Measurements from ENCODE around the gene ATCAY. TPM values are rescaled to one million over a fixed set of nuclear protein-coding genes. Genes with fewer than 3 reads are reported as not detected.
"Not testable (repeated sequence)": the region's sequence is repeated elsewhere in the genome, so short reads cannot be mapped to it uniquely, and the experiment has no call there.

ATCAY gene
- total RNA-seq, 1 experiment from 2014 or later: not detected

DNA sequence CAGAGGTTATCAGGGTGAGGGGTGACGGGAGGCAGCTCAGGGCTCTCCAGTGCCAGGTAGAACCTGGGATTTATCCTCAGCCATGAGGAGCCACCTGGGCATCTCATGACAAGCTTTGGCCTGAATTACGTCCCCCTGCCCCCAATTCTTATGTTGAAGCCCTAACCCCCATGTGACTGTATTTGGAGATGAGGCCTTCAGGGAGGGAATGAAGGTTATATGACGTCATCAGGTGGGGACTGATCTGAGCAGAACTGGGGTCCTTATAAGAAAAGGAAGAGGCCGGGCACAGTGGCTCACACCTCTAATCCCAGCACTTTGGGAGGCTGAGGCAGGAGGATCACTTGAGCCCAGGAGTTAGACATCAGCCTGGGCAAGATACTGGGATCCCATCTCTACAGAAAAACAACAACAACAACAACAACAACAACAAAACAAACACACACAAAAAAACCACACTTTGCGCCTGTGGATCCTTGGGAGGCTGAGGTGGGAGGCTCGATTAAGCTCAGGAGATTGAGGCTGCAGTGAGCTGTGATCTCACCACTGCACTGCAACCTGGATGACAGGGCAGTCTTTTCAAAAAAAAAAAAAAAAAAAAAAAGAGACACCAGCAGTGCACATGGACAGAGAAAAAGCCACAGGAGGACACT lies 30.0 kb upstream of the ATCAY start:
- DNase-seq: no peak
- no peaks in the 10 kb centered on the region for H3K9me3 ChIP-seq
- no peaks in the 10 kb centered on the region for H3K36me3 ChIP-seq
- no peaks in the 10 kb centered on the region for H3K27me3 ChIP-seq
- no peak overlapping the region for H3K4me3 ChIP-seq

- no peaks in the 10 kb centered on the region for H3K9me3 ChIP-seq
- H3K36me3 ChIP-seq: no peaks in the 10 kb centered on the region
- peak; percentile 34 for DNase-seq
- H3K4me3 ChIP-seq: no peak overlapping the region
- H3K27me3 ChIP-seq: no peaks in the 10 kb centered on the region
Measured at GRCh38 chr19:3851254-3852176, 29.0 kb upstream of the ATCAY start.

GRCh38 chr19:3852177-3852511 lies 28.3 kb upstream of the ATCAY start:
- Histone ChIP-seq H3K36me3 (no peaks in the 10 kb centered on the region), H3K9me3 (no peaks in the 10 kb centered on the region), H3K4me3 (no peak overlapping the region), H3K27me3 (no peaks in the 10 kb centered on the region)
- DNase-seq: no peak

- no peaks in the 10 kb centered on the region for H3K27me3 ChIP-seq
- H3K36me3 ChIP-seq: no peaks in the 10 kb centered on the region
- H3K9me3 ChIP-seq: no peaks in the 10 kb centered on the region
- no peak overlapping the region for H3K4me3 ChIP-seq
- DNase-seq: peak; percentile 87
Measured at GRCh38 chr19:3852614-3853254, 27.8 kb upstream of the ATCAY start.

DNA sequence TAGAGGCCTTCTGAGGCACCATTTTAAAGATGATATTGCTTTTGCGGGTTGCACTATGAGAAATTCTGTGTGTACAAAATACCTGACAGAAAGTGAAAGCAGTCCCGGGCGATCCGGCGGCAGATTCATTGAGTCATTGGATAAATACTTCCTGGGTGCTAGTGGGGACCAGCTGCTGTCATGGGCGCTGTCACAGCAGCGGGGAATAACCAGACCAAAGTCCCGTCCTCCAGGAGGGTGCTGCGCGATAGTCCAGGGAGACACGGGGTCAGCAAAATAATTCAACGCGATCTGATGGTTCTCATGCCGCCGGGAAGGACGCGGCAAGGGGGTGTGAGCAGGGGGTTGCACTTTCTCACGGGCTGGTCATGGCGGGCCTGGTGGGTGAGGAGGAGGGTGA lies 25.2 kb upstream of the ATCAY start:
- H3K36me3 ChIP-seq: no peaks in the 10 kb centered on the region
- H3K9me3 ChIP-seq: no peaks in the 10 kb centered on the region
- H3K4me3 ChIP-seq: no peak overlapping the region
- H3K27me3 ChIP-seq: no peaks in the 10 kb centered on the region
- no peak for DNase-seq

- no peak for DNase-seq
- H3K27me3 ChIP-seq: no peaks in the 10 kb centered on the region
- no peaks in the 10 kb centered on the region for H3K9me3 ChIP-seq
Measured at GRCh38 chr19:3857449-3858003, 23.0 kb upstream of the ATCAY start.

DNA sequence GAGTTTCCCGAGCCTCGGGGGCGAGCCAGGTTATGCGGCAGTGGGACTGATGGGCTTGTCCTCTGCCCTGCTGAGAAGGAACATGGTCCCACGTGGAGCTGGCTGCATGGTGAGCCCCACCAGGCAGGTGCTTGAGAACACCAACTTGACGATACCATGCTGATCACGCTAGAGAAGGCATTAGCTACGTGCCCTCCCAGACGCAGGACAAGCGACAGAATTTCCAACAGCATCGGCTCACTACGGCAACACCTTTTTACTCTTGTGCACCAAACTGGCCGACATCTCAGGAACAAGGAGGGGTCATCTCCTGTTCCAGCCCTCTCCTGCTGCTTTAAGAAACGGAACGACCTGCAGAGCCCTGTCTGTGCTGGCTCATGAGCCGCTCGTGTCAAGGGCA lies 20.0 kb upstream of the ATCAY start:
- no peaks in the 10 kb centered on the region for H3K27me3 ChIP-seq

More at GRCh38 chr19:3857449-3858003, 23.0 kb upstream of the ATCAY start:
- no peak overlapping the region for H3K4me3 ChIP-seq
- no peaks in the 10 kb centered on the region for H3K36me3 ChIP-seq

GRCh38 chr19:3862826-3863500 lies 17.5 kb upstream of the ATCAY start:
- H3K27me3 ChIP-seq: no peaks in the 10 kb centered on the region; the same call in 1 of the 2 replicates
- no peaks in the 10 kb centered on the region for H3K36me3 ChIP-seq
- no peaks in the 10 kb centered on the region for H3K9me3 ChIP-seq
- no peak overlapping the region for H3K4me3 ChIP-seq
- no peak for DNase-seq

More for the DNA sequence above, 20.0 kb upstream of the ATCAY start:
- H3K9me3 ChIP-seq: no peaks in the 10 kb centered on the region
- no peak overlapping the region for H3K4me3 ChIP-seq
- no peak for DNase-seq
- no peaks in the 10 kb centered on the region for H3K36me3 ChIP-seq

DNA sequence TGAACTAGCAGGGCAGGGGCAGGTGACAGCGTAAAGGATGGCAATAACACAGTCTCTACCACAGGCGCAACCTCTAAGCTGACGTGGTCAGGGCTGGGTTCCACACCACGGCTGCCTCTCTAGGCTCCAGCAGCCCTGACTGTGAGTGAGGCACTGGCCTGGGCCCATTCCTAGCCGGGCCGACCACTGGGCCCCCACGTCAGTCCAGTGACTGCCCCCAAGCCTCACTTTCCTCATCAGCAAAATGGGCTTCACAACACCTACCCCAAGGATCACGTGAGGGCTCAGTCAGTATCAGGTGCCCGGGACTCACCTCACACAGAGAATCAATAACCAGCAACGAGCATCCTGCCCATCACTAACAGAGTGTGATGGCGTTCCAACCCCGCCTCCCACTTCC lies 16.8 kb upstream of the ATCAY start:
- no peaks in the 10 kb centered on the region for H3K9me3 ChIP-seq
- H3K4me3 ChIP-seq: no peak overlapping the region
- H3K27me3 ChIP-seq: no peaks in the 10 kb centered on the region; the same call in 1 of the 2 replicates
- no peaks in the 10 kb centered on the region for H3K36me3 ChIP-seq
- DNase-seq: no peak

GRCh38 chr19:3866910-3867638 lies 13.4 kb upstream of the ATCAY start:
- no peak for DNase-seq
- no peaks in the 10 kb centered on the region for H3K9me3 ChIP-seq
- no peaks in the 10 kb centered on the region; the same call in 1 of the 2 replicates for H3K27me3 ChIP-seq
- H3K4me3 ChIP-seq: no peak overlapping the region
- H3K36me3 ChIP-seq: no peaks in the 10 kb centered on the region

GRCh38 chr19:3867971-3868769 lies 12.3 kb upstream of the ATCAY start:
- no peak for DNase-seq
- Histone ChIP-seq H3K4me3 (no peak overlapping the region), H3K36me3 (no peaks in the 10 kb centered on the region), H3K27me3 (no peaks in the 10 kb centered on the region; the same call in 1 of the 2 replicates), H3K9me3 (no peaks in the 10 kb centered on the region)

DNA sequence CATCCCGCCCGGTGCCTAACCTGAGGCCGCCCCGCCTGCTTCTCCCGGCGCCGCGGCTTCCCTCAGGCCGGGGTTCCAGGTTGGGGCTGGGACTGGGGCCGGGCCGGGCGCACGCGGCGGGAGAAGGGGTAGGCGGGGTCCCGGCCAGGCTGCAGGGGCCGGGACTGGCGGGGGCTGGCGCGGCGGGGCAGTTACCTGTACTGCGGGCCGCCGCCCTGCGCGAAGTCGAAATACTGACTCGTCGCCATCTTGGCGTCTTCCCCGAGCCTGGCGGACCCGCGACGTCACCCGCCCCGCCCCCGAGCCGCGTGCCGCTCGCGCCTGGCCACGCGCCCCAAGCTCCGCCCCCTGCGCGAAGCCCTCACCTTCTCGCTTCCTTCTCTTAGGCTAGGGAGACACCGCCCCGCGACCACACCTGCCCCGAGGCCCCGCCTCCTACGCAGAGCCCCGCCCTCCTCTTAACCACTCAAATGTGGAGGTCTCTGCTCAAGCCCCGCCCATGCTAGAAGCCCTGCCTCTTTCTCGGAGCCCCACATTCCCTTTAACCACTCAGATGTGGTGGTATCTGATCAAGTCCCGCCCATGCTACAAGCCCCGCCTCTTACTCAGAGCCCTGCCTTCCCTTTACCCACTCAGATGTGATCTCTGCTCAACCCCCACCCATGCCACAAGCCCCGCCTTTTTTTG lies 11.6 kb upstream of the ATCAY start, which contains the start of gene ZFR2:
ZFR2 (minus strand) TSS at position 269 of the 687 bp plus-strand sequence; CDS start at position 248, 21 bp downstream.
- H3K9me3 ChIP-seq: no peaks in the 10 kb centered on the region
- H3K27me3 ChIP-seq: no peaks in the 10 kb centered on the region; the same call in 1 of the 2 replicates
- DNase-seq: no peak

DNA sequence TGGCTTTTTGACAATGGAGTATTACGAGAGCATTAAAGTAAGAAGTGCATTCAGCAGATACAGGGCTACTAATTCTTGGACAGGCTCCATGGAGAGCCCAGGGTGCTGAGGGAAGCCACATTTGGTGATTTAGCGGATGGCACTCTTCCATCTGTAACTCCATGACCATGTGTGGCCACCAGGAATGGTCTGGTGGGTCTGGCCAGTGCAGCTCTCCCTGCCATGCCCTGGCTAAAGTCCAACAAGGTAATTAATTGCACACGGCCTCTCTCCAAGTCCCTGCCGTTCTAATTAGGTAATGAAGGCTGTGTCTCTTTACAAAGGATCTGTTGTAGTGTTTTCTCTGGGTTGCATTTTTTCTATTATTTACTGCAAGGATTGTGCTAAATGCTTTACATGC lies 7.3 kb upstream of the ATCAY start:
- DNase-seq: no peak
- Histone ChIP-seq H3K9me3 (no peaks in the 10 kb centered on the region), H3K4me3 (no peak overlapping the region), H3K27me3 (no peaks in the 10 kb centered on the region; the same call in 1 of the 2 replicates), H3K36me3 (no peaks in the 10 kb centered on the region)

More for the DNA sequence above, 11.6 kb upstream of the ATCAY start, which contains the start of gene ZFR2:
- H3K36me3 ChIP-seq: no peaks in the 10 kb centered on the region
- no peak within 1 kb of the TSS for H3K4me3 ChIP-seq

DNA sequence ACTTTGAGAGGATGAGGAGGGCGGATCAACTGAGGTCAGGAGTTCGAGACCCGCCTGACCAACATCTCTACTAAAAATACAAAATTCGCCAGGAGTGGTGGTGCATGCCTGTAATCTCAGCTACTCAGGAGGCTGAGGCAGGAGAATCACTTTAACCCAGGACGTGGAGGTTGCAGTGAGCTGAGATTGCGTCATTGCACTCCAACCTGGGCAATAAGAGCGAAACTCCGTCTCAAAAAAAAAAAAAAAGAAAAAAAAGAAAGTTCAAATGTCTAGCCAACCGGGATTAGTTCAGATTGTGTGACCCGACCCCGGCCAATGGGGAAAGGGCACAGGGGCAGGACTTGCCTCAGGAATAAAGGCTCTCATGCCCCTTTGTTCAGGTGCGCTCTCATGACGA lies 5.8 kb upstream of the ATCAY start:
- DNase-seq, H3K4me3 ChIP-seq, H3K36me3 ChIP-seq, H3K9me3 ChIP-seq, H3K27me3 ChIP-seq: not testable (repeated sequence)

- no peaks in the 10 kb centered on the region for H3K9me3 ChIP-seq
- H3K4me3 ChIP-seq: no peak overlapping the region
- H3K27me3 ChIP-seq: no peaks in the 10 kb centered on the region
- no peak for DNase-seq
- H3K36me3 ChIP-seq: no peaks in the 10 kb centered on the region
Measured at GRCh38 chr19:3879656-3880055, 829 bp upstream of the ATCAY start.
